Measurements from ENCODE around the gene PDPK1. TPM values are rescaled to one million over a fixed set of nuclear protein-coding genes. Genes with fewer than 3 reads are reported as not detected.

The PDPK1 gene
- total RNA-seq (2022) (60.5 and 69.8 TPM in 2 replicates), Bru-seq, nascent RNA (percentile 63 among the genes with signal in this experiment), BruChase-seq, experiment 1, labeled RNA remaining after a 2-hour chase (percentile 79 among the genes with signal in this experiment), BruChase-seq, experiment 2, labeled RNA remaining after a 6-hour chase (percentile 85 among the genes with signal in this experiment)
- long read RNA-seq, full-length matches to known transcripts: 2 of 24 reads
- long read RNA-seq, partial matches to known transcripts: 1 of 24 reads
- long read RNA-seq, other reads (novel, unspliced or antisense): 21 of 24 reads

- ChIA-PET CTCF (interaction anchor here (0.5 to 0.7 kb wide), 2 partner anchors 113 to 311 kb away, joined by 3 to 4 read pairs; no protein-coding TSS in a partner anchor), POLR2A (interaction anchor here (0.6 to 1.1 kb wide), 3 partner anchors 14 to 23 kb away, joined by 5 to 6 read pairs (median 5); partner anchors contain the start of gene AMDHD2)
- intact Hi-C loops (cut with micrococcal nuclease; ENCODE audit: unreplicated experiment): no loop called here
- DNase-seq: peak; percentile 93 to 95
- H3K36me3 ChIP-seq (ENCODE audit: control insufficient read depth, insufficient read depth, low read length): no peaks in the 10 kb centered on the region
- H3K9me3 ChIP-seq: no peaks in the 10 kb centered on the region
- peaks cover 16% of the 10 kb centered on the region for H3K4me1 Mint-ChIP-seq (ENCODE audit: low read depth, unreplicated experiment)
- peaks cover 25% of the 10 kb centered on the region for H3K4me1 ChIP-seq
- peaks cover 26% of the 10 kb centered on the region for H3K36me3 Mint-ChIP-seq (ENCODE audit: insufficient read depth, unreplicated experiment)
- H3K9me3 Mint-ChIP-seq (ENCODE audit: unreplicated experiment): no peaks in the 10 kb centered on the region
- no peaks in the 10 kb centered on the region for H3K27me3 ChIP-seq (replicated peaks; ENCODE audit: control insufficient read depth, insufficient read depth, low read length)
- no peak for TF ChIP-seq CTCF (IDR thresholded peaks at IDR 0.05; ENCODE audit: insufficient read depth in 1 of 2, low read depth in 1 of 2, low read length in 1 of 2, severe bottlenecking in 1 of 2, unreplicated experiment in 1 of 2)
- BruUV-seq (replicated peaks): no TSS peak
- peak within 1 kb of the TSS; percentile 81 for H3K4me3 Mint-ChIP-seq (ENCODE audit: unreplicated experiment)
- peak within 1 kb of the TSS; percentile 74 for H3K27ac Mint-ChIP-seq (ENCODE audit: unreplicated experiment)
- no peaks in the 10 kb centered on the region for H3K27me3 Mint-ChIP-seq (ENCODE audit: insufficient read depth, unreplicated experiment)
- H3K4me3 ChIP-seq (ENCODE audit: low read depth, low read length): peak within 1 kb of the TSS; percentile 78
Observed at GRCh38 chr16:2537451-2538379, at the start of gene PDPK1. Gene PDPK1, plus strand, starts transcription at chr16:2538021. Its CDS starts 92 bp downstream, at chr16:2538113.

GRCh38 chr16:2489581-2489980 lies 48.2 kb upstream of the PDPK1 start:
- H3K4me1 Mint-ChIP-seq (ENCODE audit: low read depth, unreplicated experiment): peaks cover 7% of the 10 kb centered on the region
- no TSS peak for BruUV-seq (replicated peaks)
- H3K36me3 Mint-ChIP-seq (ENCODE audit: insufficient read depth, unreplicated experiment): peaks cover 7% of the 10 kb centered on the region
- Histone ChIP-seq H3K27me3 (replicated peaks; ENCODE audit: control insufficient read depth, insufficient read depth, low read length) (no peaks in the 10 kb centered on the region), H3K9me3 (no peaks in the 10 kb centered on the region), H3K4me1 (no peaks in the 10 kb centered on the region), H3K36me3 (ENCODE audit: control insufficient read depth, insufficient read depth, low read length) (no peaks in the 10 kb centered on the region), H3K4me3 (ENCODE audit: low read depth, low read length) (no peak overlapping the region)
- no peak for DNase-seq
- no peak overlapping the region for H3K4me3 Mint-ChIP-seq (ENCODE audit: unreplicated experiment)
- ChIA-PET CTCF (no interaction called here), POLR2A (no interaction called here)
- no peaks in the 10 kb centered on the region for H3K27me3 Mint-ChIP-seq (ENCODE audit: insufficient read depth, unreplicated experiment)
- TF ChIP-seq CTCF (IDR thresholded peaks at IDR 0.05; ENCODE audit: insufficient read depth in 1 of 2, low read depth in 1 of 2, low read length in 1 of 2, severe bottlenecking in 1 of 2, unreplicated experiment in 1 of 2): no peak
- intact Hi-C loops (cut with micrococcal nuclease; ENCODE audit: unreplicated experiment): no loop called here
- H3K27ac Mint-ChIP-seq (ENCODE audit: unreplicated experiment): no peak overlapping the region
- H3K9me3 Mint-ChIP-seq (ENCODE audit: unreplicated experiment): no peaks in the 10 kb centered on the region

Data from Caco-2 (cell line).